Lower leg skin (tissue), 3 donors: Measurements from ENCODE around the gene NTRK3.

Source experiments
- POLR2A ChIP-seq, 2 donors: fragments of 450-650 bp; IDR thresholded peaks; one replicate each; pipeline ENCODE4 v1.6.1; 2016 to 2017; ENCODE audit warnings: antibody characterized with exemption in 2 of 2, mild to moderate bottlenecking in 1 of 2, moderate library complexity in 1 of 2
- TF ChIP-seq, protein P1 (sequence below), 3 donors: fragments of 450-650 bp; IDR thresholded peaks; one replicate each; pipeline ENCODE4 v1.5.1; 2016; ENCODE audit warnings: antibody characterized with exemption in 3 of 3, mild to moderate bottlenecking in 3 of 3, moderate library complexity in 2 of 3

DNA sequence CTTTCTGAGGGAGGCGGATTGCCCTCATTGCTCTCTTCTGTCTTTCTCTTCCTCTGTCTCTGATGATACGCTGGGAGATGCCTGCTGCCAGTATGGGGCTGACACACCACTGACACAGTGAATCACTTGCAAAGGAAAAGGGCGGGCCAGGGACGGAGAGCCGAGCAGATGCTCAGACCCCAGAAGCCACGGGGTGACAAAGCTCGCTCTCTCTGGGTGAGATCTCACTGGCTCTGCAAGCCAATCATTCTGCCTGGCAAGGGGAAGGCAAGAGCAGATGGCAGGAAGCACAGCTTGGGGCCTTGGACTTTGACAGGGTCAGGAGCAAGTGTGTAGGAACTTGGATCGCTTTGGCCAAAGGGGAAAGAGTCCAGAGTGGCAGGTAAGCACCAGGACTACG is 198.7 kb downstream of the NTRK3 start:
- TF ChIP-seq, protein P1, sequence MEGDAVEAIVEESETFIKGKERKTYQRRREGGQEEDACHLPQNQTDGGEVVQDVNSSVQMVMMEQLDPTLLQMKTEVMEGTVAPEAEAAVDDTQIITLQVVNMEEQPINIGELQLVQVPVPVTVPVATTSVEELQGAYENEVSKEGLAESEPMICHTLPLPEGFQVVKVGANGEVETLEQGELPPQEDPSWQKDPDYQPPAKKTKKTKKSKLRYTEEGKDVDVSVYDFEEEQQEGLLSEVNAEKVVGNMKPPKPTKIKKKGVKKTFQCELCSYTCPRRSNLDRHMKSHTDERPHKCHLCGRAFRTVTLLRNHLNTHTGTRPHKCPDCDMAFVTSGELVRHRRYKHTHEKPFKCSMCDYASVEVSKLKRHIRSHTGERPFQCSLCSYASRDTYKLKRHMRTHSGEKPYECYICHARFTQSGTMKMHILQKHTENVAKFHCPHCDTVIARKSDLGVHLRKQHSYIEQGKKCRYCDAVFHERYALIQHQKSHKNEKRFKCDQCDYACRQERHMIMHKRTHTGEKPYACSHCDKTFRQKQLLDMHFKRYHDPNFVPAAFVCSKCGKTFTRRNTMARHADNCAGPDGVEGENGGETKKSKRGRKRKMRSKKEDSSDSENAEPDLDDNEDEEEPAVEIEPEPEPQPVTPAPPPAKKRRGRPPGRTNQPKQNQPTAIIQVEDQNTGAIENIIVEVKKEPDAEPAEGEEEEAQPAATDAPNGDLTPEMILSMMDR (IDR thresholded peaks at IDR 0.05), result no peak
- no peak for TF ChIP-seq POLR2A (IDR thresholded peaks at IDR 0.05)
